Measurements from ENCODE around the gene NXPH3. TPM values are rescaled to one million over a fixed set of nuclear protein-coding genes. Genes with fewer than 3 reads are reported as not detected.

NXPH3 gene
- total and polyA plus RNA-seq, 9 of the 15 experiments (the other 6 are each of a cell fraction or from before 2014, with no cell fraction given) = 0.04 to 0.27 (median 0.07) TPM; not detected in 2

DNA sequence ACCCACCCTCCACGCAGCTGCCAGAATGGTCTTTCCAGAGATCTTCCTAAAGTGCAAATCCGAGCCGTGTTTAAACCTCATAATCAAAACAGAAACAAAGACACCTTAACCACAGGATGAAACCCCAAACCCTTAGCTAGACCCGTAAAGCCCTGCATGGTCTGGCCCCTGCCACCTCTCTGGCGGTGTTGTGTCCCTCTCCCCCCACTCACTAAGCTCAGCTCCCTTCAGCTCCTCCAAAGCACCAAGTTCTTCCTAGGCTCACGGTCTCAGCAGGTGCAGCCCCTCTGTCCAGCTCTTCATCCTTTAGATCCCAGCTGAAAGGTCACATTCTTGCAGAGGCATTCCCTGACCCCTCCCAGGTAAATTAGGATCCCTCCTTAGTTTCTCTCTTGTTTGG is 4.4 kb upstream of the NXPH3 start:
- Histone ChIP-seq H3K4me1 (replicated peaks in 1 of 2; ENCODE audit: control insufficient read depth in 2 of 2, insufficient read depth in 2 of 2, low read length in 2 of 2) (peaks cover 0 to 39% of the 10 kb centered on the region in 2 experiments; a peak in 4 of 5 replicates), H3K9me1 (ENCODE audit: control insufficient read depth, insufficient read depth, low read length) (no peaks in the 10 kb centered on the region), H3K79me2 (ENCODE audit: control insufficient read depth, insufficient read depth, low read length) (no peaks in the 10 kb centered on the region), H3K27ac (ENCODE audit: extremely low read depth, low read depth, low read length) (no peak overlapping the region), H3K9me3 (replicated peaks; ENCODE audit: control insufficient read depth, insufficient read depth, low read depth, low read length) (no peaks in the 10 kb centered on the region), H3K4me3 (no peak overlapping the region), H4K20me1 (replicated peaks; ENCODE audit: control insufficient read depth, insufficient read depth, low read length) (peaks cover 16% of the 10 kb centered on the region), H2AFZ (ENCODE audit: low read depth, low read length) (no peak overlapping the region), H3K36me3 (ENCODE audit: control insufficient read depth, insufficient read depth, low read length) (no peaks in the 10 kb centered on the region), H3K27me3 (ENCODE audit: control insufficient read depth in 2 of 2, insufficient read depth in 2 of 2, low read length in 2 of 2) (peaks cover 12 to 40% of the 10 kb centered on the region in 2 experiments; a peak in 4 of 5 replicates), H3K4me2 (ENCODE audit: insufficient read depth, low read length) (no peak overlapping the region), H3K9ac (ENCODE audit: insufficient read depth in 1 of 2, low read depth in 2 of 2, low read length in 2 of 2) (no peak overlapping the region)
- ATAC-seq (no peak), DNase-seq (ENCODE audit: extremely low read depth in 1 of 4, low spot score in 3 of 4) (no peak), FAIRE-seq (no peak)
- in situ Hi-C loops (cut with MboI) = loop anchor here (5.0 kb wide), 3 partner anchors 126 to 426 kb away; partner anchors contain the start of genes DLX3 and TAC4
- TF ChIP-seq NBN (IDR thresholded peaks at IDR 0.05; ENCODE audit: low read depth) (no peak), COPS2 (conservative IDR thresholded peaks at IDR 0.05) (no peak), LARP7 (IDR thresholded peaks at IDR 0.05) (no peak), ZNF316 (IDR thresholded peaks at IDR 0.05) (no peak), CGGBP1 (CRISPR knock-in tag; IDR thresholded peaks at IDR 0.05) (no peak), ZNF668 (CRISPR knock-in tag; IDR thresholded peaks at IDR 0.05) (no peak), ZNF444 (CRISPR knock-in tag; IDR thresholded peaks at IDR 0.05) (no peak), BRF2 (IDR thresholded peaks at IDR 0.05; ENCODE audit: borderline replicate concordance, insufficient read depth, insufficient read length) (no peak), CHD1 (IDR thresholded peaks at IDR 0.05; ENCODE audit: low read length) (no peak), L3MBTL2 (IDR thresholded peaks at IDR 0.05) (no peak), RBFOX2 (IDR thresholded peaks at IDR 0.05; ENCODE audit: low read depth, low read length) (no peak), TCFL5 (CRISPR knock-in tag; conservative IDR thresholded peaks at IDR 0.05) (no peak), DIDO1 (tag; IDR thresholded peaks at IDR 0.05; ENCODE audit: low read depth) (no peak)
- TF ChIP-seq, protein P1, sequence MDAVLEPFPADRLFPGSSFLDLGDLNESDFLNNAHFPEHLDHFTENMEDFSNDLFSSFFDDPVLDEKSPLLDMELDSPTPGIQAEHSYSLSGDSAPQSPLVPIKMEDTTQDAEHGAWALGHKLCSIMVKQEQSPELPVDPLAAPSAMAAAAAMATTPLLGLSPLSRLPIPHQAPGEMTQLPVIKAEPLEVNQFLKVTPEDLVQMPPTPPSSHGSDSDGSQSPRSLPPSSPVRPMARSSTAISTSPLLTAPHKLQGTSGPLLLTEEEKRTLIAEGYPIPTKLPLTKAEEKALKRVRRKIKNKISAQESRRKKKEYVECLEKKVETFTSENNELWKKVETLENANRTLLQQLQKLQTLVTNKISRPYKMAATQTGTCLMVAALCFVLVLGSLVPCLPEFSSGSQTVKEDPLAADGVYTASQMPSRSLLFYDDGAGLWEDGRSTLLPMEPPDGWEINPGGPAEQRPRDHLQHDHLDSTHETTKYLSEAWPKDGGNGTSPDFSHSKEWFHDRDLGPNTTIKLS (IDR thresholded peaks at IDR 0.05; ENCODE audit: borderline replicate concordance, low read depth) = no peak
- TF ChIP-seq, protein P2, sequence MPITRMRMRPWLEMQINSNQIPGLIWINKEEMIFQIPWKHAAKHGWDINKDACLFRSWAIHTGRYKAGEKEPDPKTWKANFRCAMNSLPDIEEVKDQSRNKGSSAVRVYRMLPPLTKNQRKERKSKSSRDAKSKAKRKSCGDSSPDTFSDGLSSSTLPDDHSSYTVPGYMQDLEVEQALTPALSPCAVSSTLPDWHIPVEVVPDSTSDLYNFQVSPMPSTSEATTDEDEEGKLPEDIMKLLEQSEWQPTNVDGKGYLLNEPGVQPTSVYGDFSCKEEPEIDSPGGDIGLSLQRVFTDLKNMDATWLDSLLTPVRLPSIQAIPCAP (CRISPR knock-in tag; IDR thresholded peaks at IDR 0.05; ENCODE audit: borderline replicate concordance) = no peak
- CTCF ChIA-PET (ENCODE audit: low intra/inter-chr PET ratio) = interaction anchor here (0.6 to 7.7 kb wide), 5 partner anchors 14 to 1554 kb away, joined by 3 to 167 read pairs (median 7); partner anchors contain the start of genes SLC35B1 and SPOP
- WGBS (ENCODE audit: insufficient coverage, low coverage, missing lambda C conversion rate) = 3% methylated on average over 6 of the region's 6 CpGs
- POLR2A ChIA-PET = interaction anchor here (0.6 kb wide), 1 partner anchor 35 kb away, joined by 4 read pairs; no protein-coding TSS in a partner anchor
- no TSS peak for BruUV-seq (replicated peaks)
- intact Hi-C loops (cut with micrococcal nuclease) = no loop called here

Measured in K562 (cell line).